Lower leg skin (tissue), 3 donors: ENCODE measurements around the gene CEP112.

Experiments
- POLR2A ChIP-seq, 2 donors: fragments of 450-650 bp; IDR thresholded peaks; one replicate each; pipeline ENCODE4 v1.6.1; 2016 to 2017; ENCODE audit warnings: antibody characterized with exemption in 2 of 2, mild to moderate bottlenecking in 1 of 2, moderate library complexity in 1 of 2
- TF ChIP-seq, protein P1 (sequence below), 3 donors: fragments of 450-650 bp; IDR thresholded peaks; one replicate each; pipeline ENCODE4 v1.5.1; 2016; ENCODE audit warnings: antibody characterized with exemption in 3 of 3, mild to moderate bottlenecking in 3 of 3, moderate library complexity in 2 of 3

DNA sequence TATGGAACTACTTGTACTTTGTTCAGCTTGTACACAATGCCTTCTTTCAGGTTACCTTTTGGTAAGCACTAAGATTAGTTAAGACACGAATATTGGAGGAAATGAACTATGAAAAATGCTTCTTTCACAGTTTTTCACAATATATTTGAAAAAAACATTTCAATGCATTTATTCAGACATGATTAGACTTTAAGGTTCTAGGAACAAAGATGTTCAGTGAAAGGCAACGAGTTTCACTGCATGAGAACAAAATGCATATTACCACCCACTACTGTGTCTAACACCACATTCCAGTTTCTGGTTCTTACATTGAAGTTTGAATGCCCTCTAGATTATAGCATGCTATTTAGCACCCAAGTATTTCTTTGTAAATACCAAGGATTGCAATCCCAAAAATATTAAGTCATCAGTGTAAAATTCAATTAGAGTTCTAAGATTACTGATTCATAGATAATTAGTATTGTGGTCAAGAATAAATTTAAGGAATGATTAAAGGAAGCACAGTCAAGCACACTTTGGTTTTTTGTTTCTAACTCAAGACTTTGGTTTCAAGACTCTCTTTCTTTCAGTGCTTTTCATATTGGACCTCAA is 261.7 kb downstream of the CEP112 start:
- no peak for TF ChIP-seq POLR2A (IDR thresholded peaks at IDR 0.05)
- TF ChIP-seq, protein P1, sequence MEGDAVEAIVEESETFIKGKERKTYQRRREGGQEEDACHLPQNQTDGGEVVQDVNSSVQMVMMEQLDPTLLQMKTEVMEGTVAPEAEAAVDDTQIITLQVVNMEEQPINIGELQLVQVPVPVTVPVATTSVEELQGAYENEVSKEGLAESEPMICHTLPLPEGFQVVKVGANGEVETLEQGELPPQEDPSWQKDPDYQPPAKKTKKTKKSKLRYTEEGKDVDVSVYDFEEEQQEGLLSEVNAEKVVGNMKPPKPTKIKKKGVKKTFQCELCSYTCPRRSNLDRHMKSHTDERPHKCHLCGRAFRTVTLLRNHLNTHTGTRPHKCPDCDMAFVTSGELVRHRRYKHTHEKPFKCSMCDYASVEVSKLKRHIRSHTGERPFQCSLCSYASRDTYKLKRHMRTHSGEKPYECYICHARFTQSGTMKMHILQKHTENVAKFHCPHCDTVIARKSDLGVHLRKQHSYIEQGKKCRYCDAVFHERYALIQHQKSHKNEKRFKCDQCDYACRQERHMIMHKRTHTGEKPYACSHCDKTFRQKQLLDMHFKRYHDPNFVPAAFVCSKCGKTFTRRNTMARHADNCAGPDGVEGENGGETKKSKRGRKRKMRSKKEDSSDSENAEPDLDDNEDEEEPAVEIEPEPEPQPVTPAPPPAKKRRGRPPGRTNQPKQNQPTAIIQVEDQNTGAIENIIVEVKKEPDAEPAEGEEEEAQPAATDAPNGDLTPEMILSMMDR (IDR thresholded peaks at IDR 0.05), result no peak
